ENCODE measurements around the gene LOXL1.

The LOXL1 gene

DNA sequence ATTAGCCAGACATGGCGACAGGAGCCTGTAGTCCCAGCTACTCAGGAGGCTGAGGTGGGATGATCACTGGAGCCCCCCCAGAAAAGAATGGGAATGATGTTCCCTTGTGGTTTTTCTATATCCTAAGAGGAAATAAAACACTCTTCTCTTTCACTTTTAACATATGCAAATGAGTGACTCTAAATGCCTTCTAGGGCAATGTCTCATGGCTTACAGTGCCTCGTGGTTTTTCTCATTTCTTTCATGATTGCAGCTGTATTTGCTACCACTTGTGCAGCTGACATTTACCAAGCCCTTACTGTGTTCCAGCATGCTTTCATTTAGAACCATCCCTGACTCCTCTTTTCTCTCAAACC, 39.5 kb downstream of the LOXL1 start:
- TF ChIP-seq, protein P1, sequence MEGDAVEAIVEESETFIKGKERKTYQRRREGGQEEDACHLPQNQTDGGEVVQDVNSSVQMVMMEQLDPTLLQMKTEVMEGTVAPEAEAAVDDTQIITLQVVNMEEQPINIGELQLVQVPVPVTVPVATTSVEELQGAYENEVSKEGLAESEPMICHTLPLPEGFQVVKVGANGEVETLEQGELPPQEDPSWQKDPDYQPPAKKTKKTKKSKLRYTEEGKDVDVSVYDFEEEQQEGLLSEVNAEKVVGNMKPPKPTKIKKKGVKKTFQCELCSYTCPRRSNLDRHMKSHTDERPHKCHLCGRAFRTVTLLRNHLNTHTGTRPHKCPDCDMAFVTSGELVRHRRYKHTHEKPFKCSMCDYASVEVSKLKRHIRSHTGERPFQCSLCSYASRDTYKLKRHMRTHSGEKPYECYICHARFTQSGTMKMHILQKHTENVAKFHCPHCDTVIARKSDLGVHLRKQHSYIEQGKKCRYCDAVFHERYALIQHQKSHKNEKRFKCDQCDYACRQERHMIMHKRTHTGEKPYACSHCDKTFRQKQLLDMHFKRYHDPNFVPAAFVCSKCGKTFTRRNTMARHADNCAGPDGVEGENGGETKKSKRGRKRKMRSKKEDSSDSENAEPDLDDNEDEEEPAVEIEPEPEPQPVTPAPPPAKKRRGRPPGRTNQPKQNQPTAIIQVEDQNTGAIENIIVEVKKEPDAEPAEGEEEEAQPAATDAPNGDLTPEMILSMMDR (IDR thresholded peaks at IDR 0.05; ENCODE audit: borderline replicate concordance, extremely low read depth, low read length, poor library complexity, severe bottlenecking) = no peak
- TF ChIP-seq EZH2 (IDR thresholded peaks at IDR 0.05; ENCODE audit: borderline replicate concordance, low read depth, low read length, severe bottlenecking) = no peak
- no peaks in the 10 kb centered on the region for H3K36me3 ChIP-seq (ENCODE audit: insufficient read depth, low read length)
- H3K27ac ChIP-seq (ENCODE audit: low read length) = peak overlapping the region; percentile 86
- peak overlapping the region; percentile 48; the same call in 1 of the 2 replicates for H3K9ac ChIP-seq (ENCODE audit: low read depth, low read length)
- H2AFZ ChIP-seq (ENCODE audit: low read depth, low read length) = no peak overlapping the region
- H4K20me1 ChIP-seq (ENCODE audit: insufficient read depth, low read length) = no peaks in the 10 kb centered on the region
- H3K27me3 ChIP-seq (ENCODE audit: insufficient read depth, low read length, poor library complexity) = no peaks in the 10 kb centered on the region
- no peaks in the 10 kb centered on the region for H3K79me2 ChIP-seq (ENCODE audit: insufficient read depth, low read length)
- DNase-seq = peak; percentile 63
- H3K9me3 ChIP-seq (ENCODE audit: insufficient read depth, low read length, severe bottlenecking) = no peaks in the 10 kb centered on the region
- peak; percentile 90 for ATAC-seq (ENCODE audit: insufficient read depth, low read depth)
- peaks cover 40% of the 10 kb centered on the region for H3K4me1 ChIP-seq (ENCODE audit: insufficient read depth, low read length)
- H3K4me2 ChIP-seq (ENCODE audit: insufficient read depth, low read length) = peak overlapping the region; percentile 75
- H3K4me3 ChIP-seq (ENCODE audit: low read depth in 1 of 2, low read length in 2 of 2) = peak overlapping the region in 1 of 2 experiments; percentile 44; a peak in 1 of 4 replicates

DNA sequence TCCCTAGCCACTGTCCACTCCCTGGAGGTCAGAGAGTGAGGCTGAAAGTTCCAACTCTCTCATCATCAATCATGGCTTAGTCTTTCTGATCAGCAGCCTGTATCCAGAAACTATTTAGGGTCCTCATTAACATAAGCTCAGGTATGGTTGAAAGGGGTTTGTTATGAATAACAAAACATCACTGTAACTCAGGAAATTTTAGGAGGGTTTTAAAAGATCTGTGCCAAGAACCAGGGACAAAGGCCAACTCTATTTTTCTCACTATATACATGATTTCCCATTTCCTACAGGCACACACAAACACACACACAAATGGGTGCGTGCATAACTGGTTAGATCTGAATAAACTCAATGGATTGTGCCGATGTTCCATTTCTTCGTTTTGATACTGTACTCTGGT, 42.2 kb downstream of the LOXL1 start:
- Histone ChIP-seq H3K9me3 (ENCODE audit: insufficient read depth, low read length, severe bottlenecking) (no peaks in the 10 kb centered on the region), H3K36me3 (ENCODE audit: insufficient read depth, low read length) (no peaks in the 10 kb centered on the region), H4K20me1 (ENCODE audit: insufficient read depth, low read length) (no peaks in the 10 kb centered on the region), H2AFZ (ENCODE audit: low read depth, low read length) (no peak overlapping the region), H3K4me1 (ENCODE audit: insufficient read depth, low read length) (peaks cover 48% of the 10 kb centered on the region), H3K27me3 (ENCODE audit: insufficient read depth, low read length, poor library complexity) (no peaks in the 10 kb centered on the region), H3K9ac (ENCODE audit: low read depth, low read length) (no peak overlapping the region), H3K4me3 (ENCODE audit: low read depth in 1 of 2, low read length in 2 of 2) (no peak overlapping the region), H3K4me2 (ENCODE audit: insufficient read depth, low read length) (no peak overlapping the region), H3K27ac (ENCODE audit: low read length) (no peak overlapping the region), H3K79me2 (ENCODE audit: insufficient read depth, low read length) (no peaks in the 10 kb centered on the region)
- no peak for ATAC-seq (ENCODE audit: insufficient read depth, low read depth)
- TF ChIP-seq EZH2 (IDR thresholded peaks at IDR 0.05; ENCODE audit: borderline replicate concordance, low read depth, low read length, severe bottlenecking) = no peak
- TF ChIP-seq, protein P1 (IDR thresholded peaks at IDR 0.05; ENCODE audit: borderline replicate concordance, extremely low read depth, low read length, poor library complexity, severe bottlenecking) = no peak
- no peak for DNase-seq

DNA sequence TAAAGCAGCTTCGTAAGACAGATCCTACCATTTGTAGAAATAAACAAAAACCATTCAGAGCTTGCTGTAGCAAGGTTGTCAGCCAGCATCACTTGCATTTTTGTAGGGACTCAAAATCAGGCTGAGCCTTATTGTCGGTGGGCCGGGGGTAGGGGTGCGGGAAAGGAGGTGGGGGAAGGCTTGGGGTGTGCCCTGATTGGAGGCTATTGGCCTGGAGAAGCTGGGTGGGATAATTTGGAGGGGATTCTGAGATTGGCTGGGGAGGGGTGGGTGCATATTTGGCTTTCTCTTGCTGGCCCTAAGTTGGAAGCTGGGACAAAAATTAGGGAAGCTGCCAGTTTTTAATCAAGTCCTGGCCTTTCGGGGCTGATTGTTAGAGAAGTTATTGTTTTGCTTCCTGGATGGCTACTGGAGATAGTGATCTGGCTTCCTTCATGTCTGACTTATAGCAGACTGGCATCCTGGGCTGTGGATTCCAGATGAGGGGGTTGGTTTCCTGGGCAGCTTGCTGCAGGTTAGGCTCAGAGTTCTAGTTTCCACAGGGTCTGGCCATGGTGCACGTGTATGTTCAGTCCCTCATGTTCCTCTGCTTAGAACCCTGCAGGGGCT, 43.0 kb downstream of the LOXL1 start:
- Histone ChIP-seq H4K20me1 (ENCODE audit: insufficient read depth, low read length) (no peaks in the 10 kb centered on the region), H3K4me3 (ENCODE audit: low read depth in 1 of 2, low read length in 2 of 2) (no peak overlapping the region), H3K4me2 (ENCODE audit: insufficient read depth, low read length) (no peak overlapping the region), H3K27ac (ENCODE audit: low read length) (no peak overlapping the region), H3K36me3 (ENCODE audit: insufficient read depth, low read length) (no peaks in the 10 kb centered on the region), H3K9ac (ENCODE audit: low read depth, low read length) (no peak overlapping the region), H3K4me1 (ENCODE audit: insufficient read depth, low read length) (peaks cover 44% of the 10 kb centered on the region), H2AFZ (ENCODE audit: low read depth, low read length) (no peak overlapping the region), H3K27me3 (ENCODE audit: insufficient read depth, low read length, poor library complexity) (no peaks in the 10 kb centered on the region), H3K79me2 (ENCODE audit: insufficient read depth, low read length) (no peaks in the 10 kb centered on the region), H3K9me3 (ENCODE audit: insufficient read depth, low read length, severe bottlenecking) (no peaks in the 10 kb centered on the region)
- ATAC-seq (ENCODE audit: insufficient read depth, low read depth) (no peak), DNase-seq (no peak)
- TF ChIP-seq, protein P1 (IDR thresholded peaks at IDR 0.05; ENCODE audit: borderline replicate concordance, extremely low read depth, low read length, poor library complexity, severe bottlenecking) = no peak
- no peak for TF ChIP-seq EZH2 (IDR thresholded peaks at IDR 0.05; ENCODE audit: borderline replicate concordance, low read depth, low read length, severe bottlenecking)
